COLO668 (cell line): ENCODE results near the gene HEYL.
A peak's percentile ranks its signal among the peaks of the same experiment; 100 is the strongest.

Source experiments
- DNase-seq: peaks from one replicate; lab custom pipeline; 2025; ENCODE audit not compliant: unreplicated experiment; lab: John Stamatoyannopoulos, UW

The HEYL gene

DNA sequence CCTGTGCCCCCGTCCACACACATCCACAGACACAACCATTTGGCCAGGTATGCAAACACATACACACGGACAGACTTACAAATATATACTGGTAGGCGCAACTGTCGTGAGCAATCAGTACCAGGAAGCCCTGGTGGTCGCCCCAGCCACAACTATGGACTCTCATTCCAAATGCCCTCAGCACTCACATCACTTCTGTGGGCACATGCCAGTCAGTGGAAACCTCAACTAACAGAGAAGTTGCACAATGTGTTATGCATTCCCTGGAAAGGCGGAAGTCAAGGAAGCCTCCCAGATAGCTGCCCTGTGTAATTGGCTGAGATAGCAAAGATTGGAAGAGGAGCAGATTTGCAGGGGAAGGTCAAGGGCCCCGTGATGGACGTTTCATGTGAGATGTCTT lies 1.4 kb upstream of the HEYL start:
- no peak for DNase-seq

- DNase-seq: no peak
Observed at GRCh38 chr1:39638965-39639304, 508 bp downstream of the HEYL start.

- no peak for DNase-seq
Observed at GRCh38 chr1:39637361-39637760, 2.1 kb downstream of the HEYL start.

GRCh38 chr1:39635871-39636210 lies 3.6 kb downstream of the HEYL start:
- DNase-seq: no peak

DNA sequence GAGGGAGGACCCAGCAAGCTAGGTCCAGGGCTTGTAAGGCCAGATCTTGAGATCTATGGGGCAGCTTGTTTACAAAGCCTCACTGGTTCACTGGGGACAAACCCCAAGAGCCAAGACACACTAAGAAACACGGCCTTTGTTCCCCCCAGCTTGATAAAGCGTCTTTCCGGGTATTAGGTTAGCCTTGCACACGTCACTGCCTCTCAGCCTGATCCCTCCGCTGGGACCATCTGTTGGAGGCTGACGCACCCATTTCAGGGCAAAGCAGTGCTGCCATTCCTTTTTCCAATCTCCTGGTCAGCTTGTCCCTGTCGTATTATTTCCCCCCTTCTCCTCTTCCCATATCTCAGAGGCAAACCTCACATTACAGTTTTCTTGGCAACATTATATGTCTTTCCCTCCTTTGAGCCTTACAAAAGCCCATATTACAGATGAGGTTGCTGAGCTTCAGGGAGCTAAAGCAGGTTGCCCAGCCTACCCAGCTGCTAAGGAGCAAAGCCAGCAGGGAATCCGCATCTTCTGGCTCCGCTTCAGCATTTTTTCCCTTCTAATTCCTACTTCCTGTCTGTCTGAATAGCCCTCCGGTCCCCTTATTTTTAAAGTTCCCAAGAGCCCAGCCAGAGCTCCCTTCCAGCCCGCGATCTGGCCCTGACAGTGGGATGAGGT lies 4.1 kb downstream of the HEYL start:
- no peak for DNase-seq

GRCh38 chr1:39633422-39633821 lies 6.0 kb downstream of the HEYL start:
- DNase-seq: no peak

GRCh38 chr1:39632682-39633417 lies 6.6 kb downstream of the HEYL start:
- peak; percentile 100 for DNase-seq

- no peak for DNase-seq
Observed at GRCh38 chr1:39632323-39632681, 7.1 kb downstream of the HEYL start.

- DNase-seq: no peak
Observed at GRCh38 chr1:39631361-39632322, 7.8 kb downstream of the HEYL start.

DNA sequence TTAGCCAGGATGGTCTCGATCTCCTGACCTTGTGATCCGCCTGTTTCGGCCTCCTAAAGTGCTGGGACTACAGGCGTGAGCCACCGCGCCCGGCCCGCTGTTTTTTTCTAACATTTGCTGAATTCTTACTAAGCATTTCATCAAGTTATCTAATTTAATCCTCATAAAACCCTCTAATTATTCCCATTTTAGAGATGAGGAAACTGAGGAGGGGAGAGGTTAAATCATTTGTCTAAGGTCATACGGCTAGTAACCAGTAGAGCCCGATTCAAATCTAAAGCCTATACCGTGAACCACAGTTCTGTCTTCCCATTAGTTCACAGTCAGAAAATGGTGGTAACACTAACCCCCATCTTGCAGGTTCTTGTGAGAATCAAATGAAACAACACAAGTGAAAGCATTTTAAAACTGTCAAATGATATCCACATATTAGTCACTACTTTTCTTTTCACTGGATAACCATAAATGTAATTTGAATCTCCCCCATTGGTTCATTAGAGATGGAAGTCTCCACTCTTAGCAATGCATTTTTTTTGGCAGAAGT lies 10.6 kb downstream of the HEYL start:
- DNase-seq: no peak

DNA sequence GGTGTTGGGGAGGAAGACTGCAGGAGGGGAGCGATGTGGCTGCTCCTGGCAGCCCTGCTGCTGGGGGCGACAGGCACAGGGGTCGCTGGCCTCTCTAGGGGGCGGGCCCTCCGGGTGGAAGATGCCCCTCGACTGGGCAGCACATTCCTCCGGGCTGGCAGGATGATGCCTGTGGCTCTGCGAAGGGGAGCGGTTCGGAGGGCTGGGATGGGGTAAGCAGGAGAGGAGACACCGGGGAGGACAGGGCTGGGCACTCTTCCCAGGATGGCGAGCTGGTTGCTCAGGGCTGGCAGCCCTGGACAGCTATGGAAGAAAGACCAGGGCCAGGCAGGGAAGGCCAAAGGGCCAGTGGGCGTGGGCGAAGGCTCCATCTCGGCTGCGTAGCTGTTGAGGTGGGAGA lies 12.8 kb downstream of the HEYL start:
- no peak for DNase-seq

- DNase-seq: no peak
Observed at GRCh38 chr1:39625462-39626273, 13.8 kb downstream of the HEYL start.

- DNase-seq: no peak
Observed at GRCh38 chr1:39625009-39625408, 14.4 kb downstream of the HEYL start.

DNA sequence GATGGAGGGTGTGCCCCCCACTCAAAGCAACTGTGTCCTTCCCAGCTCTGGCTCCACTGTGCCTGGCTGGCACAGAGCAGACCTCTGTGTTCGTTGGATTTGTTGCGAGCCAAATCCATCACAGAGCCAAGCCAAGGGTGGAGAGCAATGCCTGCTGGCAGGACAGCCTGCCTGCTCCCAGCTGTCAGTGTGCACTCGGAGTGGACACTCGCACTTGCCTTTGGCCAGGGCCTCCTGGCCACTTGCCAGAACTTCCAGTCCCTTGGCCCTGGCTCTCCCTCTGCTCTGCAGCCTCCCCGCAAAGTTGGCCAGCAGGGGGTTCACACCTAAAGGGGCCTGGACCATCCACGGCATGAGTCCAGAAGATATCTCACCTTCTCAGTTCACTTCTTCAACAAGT lies 16.4 kb downstream of the HEYL start:
- DNase-seq: no peak

DNA sequence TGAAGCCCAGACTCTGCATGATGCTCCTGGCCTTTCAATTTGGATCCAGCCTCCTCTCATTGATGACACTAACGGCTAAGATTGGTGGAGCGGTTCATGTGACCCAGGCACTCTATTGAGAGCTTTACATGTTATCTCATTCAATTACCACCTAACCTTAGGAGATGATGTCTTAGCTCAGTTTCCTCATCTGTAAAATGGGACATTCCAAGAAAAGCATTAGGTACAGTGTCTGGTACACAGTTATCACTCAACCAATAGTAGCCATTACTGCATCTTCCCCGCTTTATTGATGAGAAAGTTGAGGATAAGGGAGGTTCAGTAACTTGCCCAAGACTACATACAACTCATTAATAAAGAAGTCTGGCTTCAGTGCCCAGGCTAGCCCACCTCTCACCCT lies 17.0 kb downstream of the HEYL start:
- DNase-seq: no peak

GRCh38 chr1:39620659-39621165 lies 18.7 kb downstream of the HEYL start:
- no peak for DNase-seq

- no peak for DNase-seq
Observed at GRCh38 chr1:39617488-39618049, 21.9 kb downstream of the HEYL start.

DNA sequence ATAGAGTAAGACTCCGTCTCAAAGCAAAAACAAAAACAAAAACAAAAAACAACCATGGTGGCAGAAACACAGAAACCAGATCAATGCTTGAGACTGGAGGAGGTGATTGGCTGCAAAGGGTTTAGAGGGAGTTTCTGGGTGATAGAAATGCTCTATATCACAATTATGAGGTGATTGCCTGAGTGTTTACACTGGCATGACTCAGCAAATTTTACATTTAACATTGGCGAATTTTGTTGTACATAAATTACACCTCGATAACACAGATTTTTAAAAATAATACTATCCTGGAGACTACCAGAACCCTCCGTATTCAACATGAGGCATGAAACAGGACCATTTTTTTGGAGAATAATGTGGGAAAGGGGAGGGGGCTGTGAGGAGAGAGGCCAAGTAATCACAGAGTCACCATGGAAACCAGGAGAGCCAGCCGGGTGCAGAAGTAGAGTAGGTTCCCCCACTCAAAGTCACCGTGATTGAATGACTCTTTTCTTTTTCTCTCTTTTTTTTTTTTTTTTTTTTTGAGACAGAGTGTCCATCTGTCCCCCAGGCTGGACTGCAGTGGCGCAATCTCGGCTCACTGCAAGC lies 24.3 kb downstream of the HEYL start:
- DNase-seq: no peak

- DNase-seq: no peak
Observed at GRCh38 chr1:39614488-39614887, 25.0 kb downstream of the HEYL start.

- no peak for DNase-seq
Observed at GRCh38 chr1:39613250-39613649, 26.2 kb downstream of the HEYL start.
